Measurements from ENCODE around the gene PAIP2B.
"Not testable (repeated sequence)": the region's sequence is repeated elsewhere in the genome, so short reads cannot be mapped to it uniquely, and the experiment has no call there.

Gene PAIP2B

DNA sequence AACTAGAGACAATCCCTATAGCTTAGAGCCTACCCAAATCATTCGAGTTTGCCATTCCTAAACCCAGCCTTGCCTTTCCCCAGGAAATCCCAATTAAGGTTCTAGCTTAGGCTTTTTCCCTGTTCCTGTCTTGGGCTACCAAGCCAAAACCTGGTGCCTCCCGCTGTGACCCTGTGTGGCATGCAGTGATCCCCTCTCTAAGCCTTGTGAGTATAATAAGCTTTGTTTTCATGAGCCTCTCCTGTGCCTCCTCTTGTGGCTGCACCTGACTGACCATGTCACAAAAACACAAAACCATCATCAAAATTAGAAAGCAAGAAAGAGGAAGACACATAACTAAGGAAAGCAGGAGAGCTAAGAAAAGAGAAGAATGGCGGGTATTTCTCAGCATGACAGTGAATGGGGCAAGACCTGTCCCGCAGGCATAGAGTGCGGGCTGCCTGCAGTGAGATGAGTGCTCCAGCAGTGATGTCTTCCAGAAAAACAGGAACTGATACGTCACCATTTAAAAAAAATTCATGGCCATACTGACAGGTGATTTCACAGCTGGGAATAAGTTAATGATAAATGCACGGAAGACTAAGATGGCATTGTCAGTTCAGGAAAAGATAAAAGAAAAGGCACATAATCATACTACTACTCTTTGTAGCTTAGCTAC, 9.2 kb upstream of the PAIP2B start:
- H3K36me3 ChIP-seq (ENCODE audit: insufficient read depth, low read length) = no peaks in the 10 kb centered on the region
- no peaks in the 10 kb centered on the region for H3K9me2 ChIP-seq (replicated peaks; ENCODE audit: low read depth, low read length)
- no peaks in the 10 kb centered on the region for H3K9me3 ChIP-seq (ENCODE audit: insufficient read depth, low read depth, low read length)
- H3K4me3 ChIP-seq (ENCODE audit: low read length, poor library complexity, severe bottlenecking) = no peak overlapping the region
- no peak overlapping the region for H2AFZ ChIP-seq (ENCODE audit: low read length)
- H4K20me1 ChIP-seq (ENCODE audit: insufficient read depth, low read length, poor library complexity, severe bottlenecking) = no peaks in the 10 kb centered on the region
- H3F3A ChIP-seq (ENCODE audit: low read depth) = no peaks in the 10 kb centered on the region
- no peaks in the 10 kb centered on the region for H3K4me1 ChIP-seq (ENCODE audit: insufficient read depth, low read length, poor library complexity, severe bottlenecking)
- H3K27me3 ChIP-seq (ENCODE audit: insufficient read depth, low read length, poor library complexity, severe bottlenecking) = no peaks in the 10 kb centered on the region
- no peaks in the 10 kb centered on the region for H3K79me2 ChIP-seq (ENCODE audit: insufficient read depth, low read length)
- no peak overlapping the region for H3K9ac ChIP-seq (ENCODE audit: low read depth, low read length, poor library complexity, severe bottlenecking)
- H3K4me2 ChIP-seq (ENCODE audit: low read depth, low read length, poor library complexity, severe bottlenecking) = no peak overlapping the region
- no peak for TF ChIP-seq EZH2phosphoT487 (IDR thresholded peaks at IDR 0.05; ENCODE audit: borderline replicate concordance)
- TF ChIP-seq, protein P1, sequence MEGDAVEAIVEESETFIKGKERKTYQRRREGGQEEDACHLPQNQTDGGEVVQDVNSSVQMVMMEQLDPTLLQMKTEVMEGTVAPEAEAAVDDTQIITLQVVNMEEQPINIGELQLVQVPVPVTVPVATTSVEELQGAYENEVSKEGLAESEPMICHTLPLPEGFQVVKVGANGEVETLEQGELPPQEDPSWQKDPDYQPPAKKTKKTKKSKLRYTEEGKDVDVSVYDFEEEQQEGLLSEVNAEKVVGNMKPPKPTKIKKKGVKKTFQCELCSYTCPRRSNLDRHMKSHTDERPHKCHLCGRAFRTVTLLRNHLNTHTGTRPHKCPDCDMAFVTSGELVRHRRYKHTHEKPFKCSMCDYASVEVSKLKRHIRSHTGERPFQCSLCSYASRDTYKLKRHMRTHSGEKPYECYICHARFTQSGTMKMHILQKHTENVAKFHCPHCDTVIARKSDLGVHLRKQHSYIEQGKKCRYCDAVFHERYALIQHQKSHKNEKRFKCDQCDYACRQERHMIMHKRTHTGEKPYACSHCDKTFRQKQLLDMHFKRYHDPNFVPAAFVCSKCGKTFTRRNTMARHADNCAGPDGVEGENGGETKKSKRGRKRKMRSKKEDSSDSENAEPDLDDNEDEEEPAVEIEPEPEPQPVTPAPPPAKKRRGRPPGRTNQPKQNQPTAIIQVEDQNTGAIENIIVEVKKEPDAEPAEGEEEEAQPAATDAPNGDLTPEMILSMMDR (conservative IDR thresholded peaks at IDR 0.05; ENCODE audit: low read length) = no peak

DNA sequence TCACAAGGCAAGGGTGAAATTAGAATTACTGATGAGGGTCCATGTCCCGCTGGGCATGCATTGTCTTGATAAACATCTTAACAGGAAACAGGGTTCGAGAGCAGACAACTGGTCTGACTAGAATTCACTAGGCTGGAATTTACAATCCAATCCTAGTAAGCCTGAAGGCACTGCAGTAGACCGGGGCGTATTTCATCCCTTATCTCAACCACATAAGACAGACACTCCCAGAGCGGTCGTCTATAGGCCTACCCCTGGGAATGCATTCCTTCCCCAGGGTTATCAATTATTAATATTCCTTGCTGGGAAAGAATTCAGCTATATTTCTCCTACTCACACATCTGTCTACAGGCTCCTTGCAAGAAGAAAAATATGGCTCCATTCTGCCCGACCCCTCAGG, 6.2 kb upstream of the PAIP2B start:
- not testable (repeated sequence) for H3K4me1 ChIP-seq (ENCODE audit: insufficient read depth, low read length, poor library complexity, severe bottlenecking); H3K4me2 ChIP-seq (ENCODE audit: low read depth, low read length, poor library complexity, severe bottlenecking); H3K36me3 ChIP-seq (ENCODE audit: insufficient read depth, low read length); H3K27me3 ChIP-seq (ENCODE audit: insufficient read depth, low read length, poor library complexity, severe bottlenecking); H3K4me3 ChIP-seq (ENCODE audit: low read length, poor library complexity, severe bottlenecking); H4K20me1 ChIP-seq (ENCODE audit: insufficient read depth, low read length, poor library complexity, severe bottlenecking); H2AFZ ChIP-seq (ENCODE audit: low read length); H3K9me3 ChIP-seq (ENCODE audit: insufficient read depth, low read depth, low read length); H3K9me2 ChIP-seq (replicated peaks; ENCODE audit: low read depth, low read length); H3F3A ChIP-seq (ENCODE audit: low read depth); H3K79me2 ChIP-seq (ENCODE audit: insufficient read depth, low read length); H3K9ac ChIP-seq (ENCODE audit: low read depth, low read length, poor library complexity, severe bottlenecking)

DNA sequence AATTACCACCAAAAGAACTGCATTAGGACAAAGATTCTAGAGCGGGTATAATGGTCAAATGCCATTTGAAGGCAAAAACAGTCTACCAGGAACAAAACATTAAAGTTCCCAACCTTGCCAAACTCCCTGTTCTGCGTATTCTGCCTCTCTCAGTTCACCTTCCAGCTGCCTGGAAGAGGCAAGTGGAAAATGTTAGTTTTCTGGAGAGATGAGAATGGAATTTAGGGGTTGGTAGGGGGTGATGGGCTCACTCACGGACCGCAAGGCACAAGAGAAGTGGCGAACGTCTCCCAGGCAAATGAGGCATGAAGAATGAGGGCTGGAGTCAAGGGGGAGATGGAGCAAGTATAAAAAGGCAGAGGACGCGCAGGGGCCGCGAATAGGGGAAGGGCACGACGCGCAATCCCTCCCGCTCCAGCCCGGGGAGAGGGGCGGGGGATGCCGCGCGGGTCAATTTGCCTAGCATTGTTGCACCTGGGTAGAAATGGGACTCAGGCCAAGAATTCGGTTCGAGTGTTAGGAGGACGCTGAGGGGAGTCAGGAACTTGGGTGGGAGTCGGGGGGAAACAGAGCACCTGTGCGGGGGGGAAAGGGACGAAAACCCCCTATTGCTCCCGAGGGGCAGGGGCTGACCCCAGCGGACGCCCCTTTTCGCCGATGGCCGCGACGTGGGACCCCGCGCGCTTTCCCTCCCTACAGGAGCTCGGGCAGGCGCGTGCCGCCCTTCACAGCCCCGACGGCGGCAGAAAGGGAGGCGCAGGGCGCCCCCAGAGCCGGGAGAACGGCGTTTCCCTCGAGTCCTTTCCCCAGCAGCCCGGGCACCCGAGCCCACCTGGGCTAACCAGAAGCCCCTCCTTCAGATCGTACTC, 573 bp downstream of the PAIP2B start:
- H3K36me3 ChIP-seq (ENCODE audit: insufficient read depth, low read length) = no peaks in the 10 kb centered on the region
- TF ChIP-seq EZH2phosphoT487 (IDR thresholded peaks at IDR 0.05; ENCODE audit: borderline replicate concordance) = no peak
- TF ChIP-seq, protein P1 (conservative IDR thresholded peaks at IDR 0.05; ENCODE audit: low read length) = peak; percentile 26; the same call in 1 of the 2 replicates
- H3K9me2 ChIP-seq (replicated peaks; ENCODE audit: low read depth, low read length) = no peaks in the 10 kb centered on the region

More for the DNA sequence above, 573 bp downstream of the PAIP2B start:
- peak overlapping the region; percentile 90 for H2AFZ ChIP-seq (ENCODE audit: low read length)
- no peaks in the 10 kb centered on the region for H3F3A ChIP-seq (ENCODE audit: low read depth)
- H3K4me2 ChIP-seq (ENCODE audit: low read depth, low read length, poor library complexity, severe bottlenecking) = peak overlapping the region; percentile 92
- no peaks in the 10 kb centered on the region for H4K20me1 ChIP-seq (ENCODE audit: insufficient read depth, low read length, poor library complexity, severe bottlenecking)
- no peaks in the 10 kb centered on the region for H3K79me2 ChIP-seq (ENCODE audit: insufficient read depth, low read length)
- H3K9ac ChIP-seq (ENCODE audit: low read depth, low read length, poor library complexity, severe bottlenecking) = peak overlapping the region; percentile 72
- H3K9me3 ChIP-seq (ENCODE audit: insufficient read depth, low read depth, low read length) = no peaks in the 10 kb centered on the region
- H3K4me1 ChIP-seq (ENCODE audit: insufficient read depth, low read length, poor library complexity, severe bottlenecking) = peaks cover 21% of the 10 kb centered on the region
- no peaks in the 10 kb centered on the region for H3K27me3 ChIP-seq (ENCODE audit: insufficient read depth, low read length, poor library complexity, severe bottlenecking)
- H3K4me3 ChIP-seq (ENCODE audit: low read length, poor library complexity, severe bottlenecking) = peak overlapping the region; percentile 78
